ENCODE data around the gene OPHN1. TPM values are rescaled to one million over a fixed set of nuclear protein-coding genes. Genes with fewer than 3 reads are reported as not detected.

The OPHN1 gene
- total RNA-seq (2014; rRNA removed; shearing (Covaris generic)), result 2.6 and 2.9 TPM in 2 replicates

- peak; percentile 80 for DNase-seq
- H3K4me3 ChIP-seq (ENCODE audit: insufficient read depth, low read depth, low read length), result peak within 1 kb of the TSS; percentile 66
- no peaks in the 10 kb centered on the region for H3K36me3 ChIP-seq (replicated peaks; ENCODE audit: control insufficient read depth, insufficient read depth, low read length)
- no peaks in the 10 kb centered on the region for H3K27me3 ChIP-seq (ENCODE audit: control insufficient read depth, insufficient read depth, low read length)
These were observed at the start of gene OPHN1 for GRCh38 chrX:68433155-68433980. OPHN1 (minus strand) TSS chrX:68433495; CDS start chrX:68433020, 475 bp downstream.

- no peaks in the 10 kb centered on the region for H3K36me3 ChIP-seq (replicated peaks; ENCODE audit: control insufficient read depth, insufficient read depth, low read length)
- H3K4me3 ChIP-seq (ENCODE audit: insufficient read depth, low read depth, low read length), result no peak overlapping the region
- H3K27me3 ChIP-seq (ENCODE audit: control insufficient read depth, insufficient read depth, low read length), result no peaks in the 10 kb centered on the region
- DNase-seq, result no peak
These were observed 47.7 kb upstream of the OPHN1 start for GRCh38 chrX:68480969-68481368.

GRCh38 chrX:68464796-68465195, 31.5 kb upstream of the OPHN1 start:
- Histone ChIP-seq H3K27me3 (ENCODE audit: control insufficient read depth, insufficient read depth, low read length) (no peaks in the 10 kb centered on the region), H3K4me3 (ENCODE audit: insufficient read depth, low read depth, low read length) (no peak overlapping the region), H3K36me3 (replicated peaks; ENCODE audit: control insufficient read depth, insufficient read depth, low read length) (no peaks in the 10 kb centered on the region)
- no peak for DNase-seq

GRCh38 chrX:68463880-68464279, 30.6 kb upstream of the OPHN1 start:
- no peaks in the 10 kb centered on the region for H3K27me3 ChIP-seq (ENCODE audit: control insufficient read depth, insufficient read depth, low read length)
- H3K36me3 ChIP-seq (replicated peaks; ENCODE audit: control insufficient read depth, insufficient read depth, low read length), result no peaks in the 10 kb centered on the region
- H3K4me3 ChIP-seq (ENCODE audit: insufficient read depth, low read depth, low read length), result no peak overlapping the region
- no peak for DNase-seq

GRCh38 chrX:68462653-68463052, 29.4 kb upstream of the OPHN1 start:
- H3K4me3 ChIP-seq (ENCODE audit: insufficient read depth, low read depth, low read length), result no peak overlapping the region
- DNase-seq, result no peak
- H3K36me3 ChIP-seq (replicated peaks; ENCODE audit: control insufficient read depth, insufficient read depth, low read length), result no peaks in the 10 kb centered on the region
- H3K27me3 ChIP-seq (ENCODE audit: control insufficient read depth, insufficient read depth, low read length), result no peaks in the 10 kb centered on the region

GRCh38 chrX:68462197-68462596, 28.9 kb upstream of the OPHN1 start:
- H3K4me3 ChIP-seq (ENCODE audit: insufficient read depth, low read depth, low read length), result no peak overlapping the region
- no peak for DNase-seq
- no peaks in the 10 kb centered on the region for H3K36me3 ChIP-seq (replicated peaks; ENCODE audit: control insufficient read depth, insufficient read depth, low read length)
- H3K27me3 ChIP-seq (ENCODE audit: control insufficient read depth, insufficient read depth, low read length), result no peaks in the 10 kb centered on the region

GRCh38 chrX:68461576-68461975, 28.3 kb upstream of the OPHN1 start:
- Histone ChIP-seq H3K27me3 (ENCODE audit: control insufficient read depth, insufficient read depth, low read length) (no peaks in the 10 kb centered on the region), H3K36me3 (replicated peaks; ENCODE audit: control insufficient read depth, insufficient read depth, low read length) (no peaks in the 10 kb centered on the region), H3K4me3 (ENCODE audit: insufficient read depth, low read depth, low read length) (no peak overlapping the region)
- DNase-seq, result no peak

GRCh38 chrX:68461093-68461492, 27.8 kb upstream of the OPHN1 start:
- DNase-seq, result no peak
- H3K27me3 ChIP-seq (ENCODE audit: control insufficient read depth, insufficient read depth, low read length), result no peaks in the 10 kb centered on the region

GRCh38 chrX:68455151-68455510, 21.8 kb upstream of the OPHN1 start:
- no peaks in the 10 kb centered on the region for H3K27me3 ChIP-seq (ENCODE audit: control insufficient read depth, insufficient read depth, low read length)
- no peak overlapping the region for H3K4me3 ChIP-seq (ENCODE audit: insufficient read depth, low read depth, low read length)
- no peak for DNase-seq
- H3K36me3 ChIP-seq (replicated peaks; ENCODE audit: control insufficient read depth, insufficient read depth, low read length), result no peaks in the 10 kb centered on the region

More at GRCh38 chrX:68461093-68461492, 27.8 kb upstream of the OPHN1 start:
- Histone ChIP-seq H3K4me3 (ENCODE audit: insufficient read depth, low read depth, low read length) (no peak overlapping the region), H3K36me3 (replicated peaks; ENCODE audit: control insufficient read depth, insufficient read depth, low read length) (no peaks in the 10 kb centered on the region)

GRCh38 chrX:68454476-68455150, 21.3 kb upstream of the OPHN1 start:
- H3K27me3 ChIP-seq (ENCODE audit: control insufficient read depth, insufficient read depth, low read length), result no peaks in the 10 kb centered on the region
- no peaks in the 10 kb centered on the region for H3K36me3 ChIP-seq (replicated peaks; ENCODE audit: control insufficient read depth, insufficient read depth, low read length)
- no peak overlapping the region for H3K4me3 ChIP-seq (ENCODE audit: insufficient read depth, low read depth, low read length)
- no peak for DNase-seq

- no peak for DNase-seq
- no peaks in the 10 kb centered on the region for H3K27me3 ChIP-seq (ENCODE audit: control insufficient read depth, insufficient read depth, low read length)
These were observed 18.4 kb upstream of the OPHN1 start for GRCh38 chrX:68451720-68452119.

GRCh38 chrX:68443155-68443868, 10.0 kb upstream of the OPHN1 start:
- no peaks in the 10 kb centered on the region for H3K36me3 ChIP-seq (replicated peaks; ENCODE audit: control insufficient read depth, insufficient read depth, low read length)
- DNase-seq, result no peak
- no peak overlapping the region for H3K4me3 ChIP-seq (ENCODE audit: insufficient read depth, low read depth, low read length)
- no peaks in the 10 kb centered on the region for H3K27me3 ChIP-seq (ENCODE audit: control insufficient read depth, insufficient read depth, low read length)

More at GRCh38 chrX:68451720-68452119, 18.4 kb upstream of the OPHN1 start:
- H3K36me3 ChIP-seq (replicated peaks; ENCODE audit: control insufficient read depth, insufficient read depth, low read length), result no peaks in the 10 kb centered on the region
- no peak overlapping the region for H3K4me3 ChIP-seq (ENCODE audit: insufficient read depth, low read depth, low read length)

GRCh38 chrX:68440940-68441339, 7.6 kb upstream of the OPHN1 start:
- DNase-seq, result no peak
- H3K27me3 ChIP-seq (ENCODE audit: control insufficient read depth, insufficient read depth, low read length), result no peaks in the 10 kb centered on the region
- no peak overlapping the region for H3K4me3 ChIP-seq (ENCODE audit: insufficient read depth, low read depth, low read length)
- no peaks in the 10 kb centered on the region for H3K36me3 ChIP-seq (replicated peaks; ENCODE audit: control insufficient read depth, insufficient read depth, low read length)

- no peak for DNase-seq
- Histone ChIP-seq H3K4me3 (ENCODE audit: insufficient read depth, low read depth, low read length) (no peak overlapping the region), H3K36me3 (replicated peaks; ENCODE audit: control insufficient read depth, insufficient read depth, low read length) (no peaks in the 10 kb centered on the region), H3K27me3 (ENCODE audit: control insufficient read depth, insufficient read depth, low read length) (no peaks in the 10 kb centered on the region)
These were observed 7.1 kb upstream of the OPHN1 start for GRCh38 chrX:68440442-68440841.

- DNase-seq, result no peak
- H3K4me3 ChIP-seq (ENCODE audit: insufficient read depth, low read depth, low read length), result no peak overlapping the region
- H3K36me3 ChIP-seq (replicated peaks; ENCODE audit: control insufficient read depth, insufficient read depth, low read length), result no peaks in the 10 kb centered on the region
- no peaks in the 10 kb centered on the region for H3K27me3 ChIP-seq (ENCODE audit: control insufficient read depth, insufficient read depth, low read length)
These were observed 6.0 kb upstream of the OPHN1 start for GRCh38 chrX:68439341-68439740.

Data from H7 (cell line).